Middle frontal gyrus (tissue), 1 donor: ENCODE results near the gene HLA-DMA.
A peak's percentile ranks its signal among the peaks of the same experiment; 100 is the strongest.
"Not testable (repeated sequence)": the region's sequence is repeated elsewhere in the genome, so short reads cannot be mapped to it uniquely, and the experiment has no call there.

Experiments
- DNase-seq: peaks from one replicate; pipeline ENCODE4 v3.0.0-alpha.2; 2015; ENCODE audit warnings: low spot score; ENCODE audit errors: extremely low spot score

Gene HLA-DMA

GRCh38 chr6:32954986-32955802, 2.3 kb upstream of the HLA-DMA start:
- no peak for DNase-seq

GRCh38 chr6:32954267-32954666, 1.4 kb upstream of the HLA-DMA start:
- no peak for DNase-seq

GRCh38 chr6:32953775-32954174, 878 bp upstream of the HLA-DMA start:
- DNase-seq = no peak

- DNase-seq = no peak
These were observed 2.4 kb downstream of the HLA-DMA start for GRCh38 chr6:32950449-32950848.

- DNase-seq = no peak
These were observed 2.9 kb downstream of the HLA-DMA start for GRCh38 chr6:32950010-32950409.

- no peak for DNase-seq
These were observed 3.8 kb downstream of the HLA-DMA start for GRCh38 chr6:32949113-32949512.

GRCh38 chr6:32947552-32948465, 5.1 kb downstream of the HLA-DMA start:
- no peak for DNase-seq

GRCh38 chr6:32946893-32947292, 6.0 kb downstream of the HLA-DMA start:
- no peak for DNase-seq

GRCh38 chr6:32945953-32946352, 6.9 kb downstream of the HLA-DMA start:
- no peak for DNase-seq

- no peak for DNase-seq
These were observed 7.7 kb downstream of the HLA-DMA start for GRCh38 chr6:32945108-32945760.

- DNase-seq = no peak
These were observed 8.8 kb downstream of the HLA-DMA start for GRCh38 chr6:32943864-32944649.

GRCh38 chr6:32942555-32943123, 10.3 kb downstream of the HLA-DMA start:
- not testable (repeated sequence) for DNase-seq

- no peak for DNase-seq
These were observed 11.6 kb downstream of the HLA-DMA start for GRCh38 chr6:32941214-32941768.

GRCh38 chr6:32940656-32941213, 12.2 kb downstream of the HLA-DMA start, which contains the start of gene HLA-DMB:
HLA-DMB (minus strand) TSS chr6:32941028; CDS start chr6:32940807, 221 bp downstream.
- DNase-seq = peak; percentile 71

GRCh38 chr6:32938494-32938893, 14.4 kb downstream of the HLA-DMA start:
- no peak for DNase-seq

GRCh38 chr6:32937230-32937633, 15.7 kb downstream of the HLA-DMA start:
- DNase-seq = no peak

- DNase-seq = no peak
These were observed 16.4 kb downstream of the HLA-DMA start for GRCh38 chr6:32936239-32937152.

GRCh38 chr6:32935551-32936238, 17.2 kb downstream of the HLA-DMA start:
- no peak for DNase-seq
